Muscle of leg (tissue), 11 donors: ENCODE measurements around the gene HSP90AB1. TPM values are rescaled to one million over a fixed set of nuclear protein-coding genes. Genes with fewer than 3 reads are reported as not detected.

Source experiments
- DNase-seq: peaks from one replicate; pipeline ENCODE4 v3.0.0; 2013
- H3K27ac ChIP-seq: one replicate; pipeline ENCODE4 v1.5.1; 2013; ENCODE audit warnings: mild to moderate bottlenecking, low read length, control low read depth
- H3K27me3 ChIP-seq: one replicate; pipeline ENCODE4 v1.6.1; 2013; ENCODE audit warnings: low read length; ENCODE audit not compliant: control insufficient read depth, insufficient read depth
- H3K36me3 ChIP-seq: one replicate; pipeline ENCODE4 v1.6.1; 2013; ENCODE audit warnings: low read length; ENCODE audit not compliant: control insufficient read depth, insufficient read depth
- H3K4me1 ChIP-seq: one replicate; pipeline ENCODE4 v1.6.1; 2013; ENCODE audit warnings: low read length; ENCODE audit not compliant: control insufficient read depth, insufficient read depth
- H3K4me3 ChIP-seq: one replicate; pipeline ENCODE4 v1.5.1; 2013; ENCODE audit warnings: low read length, control low read depth
- H3K9me3 ChIP-seq: replicated peaks from 2 replicates; pipeline ENCODE4 v1.6.1; 2013; ENCODE audit warnings: low read depth, low read length; ENCODE audit not compliant: control insufficient read depth
- WGBS: methylation state at CpG from one replicate; pipeline ENCODE4 v1.1.5; 2013; ENCODE audit warnings: missing lambda C conversion rate; ENCODE audit not compliant: insufficient coverage; 5-methylcytosine and 5-hydroxymethylcytosine counted together
- polyA plus RNA-seq, 8 donors: library from polyadenylated mRNA; unstranded; fragments of 120-200 nt; gene quantifications; one replicate each; pipeline versions ENCODE4 v1.2.1 to v1.2.3, GENCODE V29; 2013; ENCODE audit warnings: inconsistent platforms in 1 of 8, low replicate concordance in 1 of 8; ENCODE audit not compliant: insufficient read length in 8 of 8, insufficient read depth in 1 of 8
- total RNA-seq: library from RNA; stranded (reverse); fragments of 120-200 nt; gene quantifications from one replicate; pipeline ENCODE4 v1.2.4, GENCODE V29; 2013

The HSP90AB1 gene
- total and polyA plus RNA-seq, 9 donors = 842 to 1,095 (median 1,010) TPM

- Histone ChIP-seq H3K27ac (no peak overlapping the region), H3K36me3 (peaks cover 59% of the 10 kb centered on the region), H3K4me1 (peaks cover 15% of the 10 kb centered on the region), H3K27me3 (peaks cover 29% of the 10 kb centered on the region), H3K9me3 (no peaks in the 10 kb centered on the region), H3K4me3 (no peak overlapping the region)
- DNase-seq = no peak
- 96% methylated on average over 7 of the region's 8 CpGs for WGBS
These were observed 54.2 kb downstream of the HSP90AB1 start for GRCh38 chr6:44301106-44301505.

GRCh38 chr6:44301782-44302564, 55.1 kb downstream of the HSP90AB1 start:
- Histone ChIP-seq H3K4me1 (peaks cover 10% of the 10 kb centered on the region), H3K36me3 (peaks cover 67% of the 10 kb centered on the region), H3K27ac (no peak overlapping the region), H3K9me3 (no peaks in the 10 kb centered on the region), H3K27me3 (peaks cover 20% of the 10 kb centered on the region), H3K4me3 (no peak overlapping the region)
- 92% methylated on average over 7 of the region's 14 CpGs for WGBS
- DNase-seq = no peak

GRCh38 chr6:44302856-44303255, 56.0 kb downstream of the HSP90AB1 start:
- H3K36me3 ChIP-seq = peaks cover 76% of the 10 kb centered on the region
- H3K9me3 ChIP-seq = no peaks in the 10 kb centered on the region
- DNase-seq = no peak
- peaks cover 12% of the 10 kb centered on the region for H3K27me3 ChIP-seq
- WGBS = 84% methylated on average over 9 of the region's 12 CpGs
- no peak overlapping the region for H3K27ac ChIP-seq
- no peak overlapping the region for H3K4me3 ChIP-seq
- H3K4me1 ChIP-seq = peaks cover 3% of the 10 kb centered on the region

Other genes with a start within 250 kb of the HSP90AB1 start
- 55.0 TPM for gene MRPL14, start 119.6 kb upstream of the HSP90AB1 start, total RNA-seq
- gene MRPL14, start 119.6 kb upstream of the HSP90AB1 start, polyA plus RNA-seq = 10 to 100 TPM; 36.7 to 44.3 (median 40.4) TPM
- gene TMEM63B, start 119.5 kb upstream of the HSP90AB1 start, total RNA-seq = 8.6 TPM
- 10 to 100 TPM; 12.6 to 22.2 (median 18.9) TPM for gene TMEM63B, start 119.5 kb upstream of the HSP90AB1 start, polyA plus RNA-seq
- 0.18 TPM for gene CAPN11, start 88.3 kb upstream of the HSP90AB1 start, total RNA-seq
- under 1 TPM; 0.13 to 0.54 (median 0.29) TPM for gene CAPN11, start 88.3 kb upstream of the HSP90AB1 start, polyA plus RNA-seq
- 12.4 TPM for gene MYMX, start 30.2 kb upstream of the HSP90AB1 start, total RNA-seq
- gene MYMX, start 30.2 kb upstream of the HSP90AB1 start, polyA plus RNA-seq = 10 to 100 TPM; 21.1 to 31.2 (median 26.8) TPM
- gene SLC29A1, start 23.5 kb upstream of the HSP90AB1 start, total RNA-seq = 27.8 TPM
- gene SLC29A1, start 23.5 kb upstream of the HSP90AB1 start, polyA plus RNA-seq = 10 to 100 TPM; 60.7 to 94.2 (median 73.5) TPM
- 27.6 TPM for gene SLC35B2, start 10.4 kb downstream of the HSP90AB1 start, total RNA-seq
- 10 to 100 TPM; 29.2 to 42.4 (median 34.8) TPM for gene SLC35B2, start 10.4 kb downstream of the HSP90AB1 start, polyA plus RNA-seq
- 4.5 TPM for gene NFKBIE, start 18.4 kb downstream of the HSP90AB1 start, total RNA-seq
- 1 to 10 TPM; 3.2 to 7.7 (median 5.4) TPM for gene NFKBIE, start 18.4 kb downstream of the HSP90AB1 start, polyA plus RNA-seq
- gene TMEM151B, start 23.3 kb downstream of the HSP90AB1 start, total RNA-seq = 0.09 TPM
- gene TMEM151B, start 23.3 kb downstream of the HSP90AB1 start, polyA plus RNA-seq = under 1 TPM; 0.13 to 0.48 (median 0.31) TPM
- gene AARS2, start 66.2 kb downstream of the HSP90AB1 start, total RNA-seq = 11.3 TPM
- gene AARS2, start 66.2 kb downstream of the HSP90AB1 start, polyA plus RNA-seq = 10 to 100 TPM in 2 of 8 donors, 1 to 10 TPM in 6; 8.1 to 11.9 (median 9.4) TPM
- gene SPATS1, start 95.5 kb downstream of the HSP90AB1 start, total RNA-seq = not detected
- not detected for gene SPATS1, start 95.5 kb downstream of the HSP90AB1 start, polyA plus RNA-seq
- 27.5 TPM for gene CDC5L, start 140.6 kb downstream of the HSP90AB1 start, total RNA-seq
- 10 to 100 TPM; 18.6 to 28.0 (median 23.8) TPM for gene CDC5L, start 140.6 kb downstream of the HSP90AB1 start, polyA plus RNA-seq